OCI-LY3 (cell line): ENCODE data around the gene MUSK.

Experiments used
- H2AFZ ChIP-seq: fragments of 200-600, 300-600 bp; shearing (Covaris generic); 2 replicates; pipeline ENCODE4 v1.6.0; 2014; ENCODE audit warnings: antibody characterized with exemption, low read depth, low read length
- H3K27ac ChIP-seq: fragments of 200-600, 300-600 bp; sonication (generic); 2 replicates; pipeline ENCODE4 v1.5.1; 2014; ENCODE audit warnings: mild to moderate bottlenecking, low read length, moderate library complexity, mixed read lengths
- H3K27me3 ChIP-seq: fragments of 200-600, 300-600 bp; sonication (generic); 2 replicates; pipeline ENCODE4 v1.6.1; 2014; ENCODE audit warnings: low read depth, low read length, mixed read lengths
- H3K36me3 ChIP-seq: fragments of 200-600, 300-600 bp; sonication (generic); replicated peaks from 2 replicates; pipeline ENCODE3; 2014; ENCODE audit warnings: low read depth, low read length, mixed read lengths
- H3K4me1 ChIP-seq: fragments of 300-600, 200-600 bp; sonication (generic); 2 replicates; pipeline ENCODE4 v1.6.1; 2014; ENCODE audit warnings: low read length, mixed read lengths
- H3K4me2 ChIP-seq: fragments of 200-600, 300-600 bp; sonication (generic); 2 replicates; pipeline ENCODE4 v1.6.1; 2014; ENCODE audit warnings: low read length, mixed read lengths
- H3K4me3 ChIP-seq: fragments of 300-600, 200-600 bp; sonication (generic); 2 replicates; pipeline ENCODE4 v1.5.1; 2014; ENCODE audit warnings: antibody characterized with exemption, mild to moderate bottlenecking, low read length, moderate library complexity
- H3K79me2 ChIP-seq: fragments of 300-600, 200-600 bp; shearing (Covaris generic); 2 replicates; pipeline ENCODE4 v1.6.1; 2014; ENCODE audit warnings: mild to moderate bottlenecking, low read length, mixed read lengths
- H3K9ac ChIP-seq: fragments of 300-600, 200-600 bp; shearing (Covaris generic); 2 replicates; pipeline ENCODE4 v1.6.0; 2014; ENCODE audit warnings: mild to moderate bottlenecking, low read length, moderate library complexity
- H3K9me3 ChIP-seq: fragments of 200-600, 300-600 bp; shearing (Covaris generic); 2 replicates; pipeline ENCODE4 v1.6.1; 2014; ENCODE audit warnings: low read length, mixed read lengths; ENCODE audit not compliant: insufficient read depth
- H4K20me1 ChIP-seq: fragments of 200-600, 300-600 bp; sonication (generic); 2 replicates; pipeline ENCODE4 v1.6.1; 2016; ENCODE audit warnings: low read length, mixed read lengths; ENCODE audit not compliant: insufficient read depth
- CTCF ChIP-seq: fragments of 200-600, 300-600 bp; sonication (generic); IDR thresholded peaks from 2 replicates; pipeline ENCODE4 v1.5.1; 2014; ENCODE audit warnings: antibody characterized with exemption, low read length, low read depth
- EZH2phosphoT487 ChIP-seq: fragments of 200-600 bp; shearing (Covaris generic); IDR thresholded peaks from 2 replicates; pipeline ENCODE4 v1.6.1; 2018; ENCODE audit warnings: antibody characterized with exemption, mixed run types, low read depth

Gene MUSK

GRCh38 chr9:110668570-110669167 lies at the start of gene MUSK:
Gene MUSK, plus strand, starts transcription at chr9:110668791. Its CDS starts 114 bp downstream, at chr9:110668905.
- Histone ChIP-seq H3K9me3 (no peaks in the 10 kb centered on the region), H3K4me3 (no peak within 1 kb of the TSS), H3K27ac (no peak within 1 kb of the TSS), H3K4me2 (no peak within 1 kb of the TSS), H3K79me2 (no peaks in the 10 kb centered on the region), H3K36me3 (no peaks in the 10 kb centered on the region), H3K9ac (no peak within 1 kb of the TSS), H4K20me1 (no peaks in the 10 kb centered on the region), H3K4me1 (no peaks in the 10 kb centered on the region), H2AFZ (no peak within 1 kb of the TSS), H3K27me3 (no peaks in the 10 kb centered on the region)
- TF ChIP-seq CTCF: no peak
- TF ChIP-seq EZH2phosphoT487: no peak

- TF ChIP-seq CTCF (no peak), EZH2phosphoT487 (no peak)
- Histone ChIP-seq H3K79me2 (no peaks in the 10 kb centered on the region), H3K4me2 (no peak overlapping the region), H3K9ac (no peak overlapping the region), H3K36me3 (no peaks in the 10 kb centered on the region), H3K27me3 (no peaks in the 10 kb centered on the region), H4K20me1 (no peaks in the 10 kb centered on the region), H3K9me3 (no peaks in the 10 kb centered on the region), H2AFZ (no peak overlapping the region), H3K4me3 (no peak overlapping the region), H3K4me1 (peaks cover 23% of the 10 kb centered on the region), H3K27ac (no peak overlapping the region)
Measured at GRCh38 chr9:110619831-110620230, 48.8 kb upstream of the MUSK start.

GRCh38 chr9:110620726-110621125 lies 47.9 kb upstream of the MUSK start:
- no peaks in the 10 kb centered on the region for H3K36me3 ChIP-seq
- H3K27ac ChIP-seq: no peak overlapping the region
- no peaks in the 10 kb centered on the region for H3K9me3 ChIP-seq
- H3K4me2 ChIP-seq: no peak overlapping the region
- no peaks in the 10 kb centered on the region for H4K20me1 ChIP-seq
- H2AFZ ChIP-seq: no peak overlapping the region
- H3K27me3 ChIP-seq: no peaks in the 10 kb centered on the region
- no peak overlapping the region for H3K9ac ChIP-seq
- no peak for TF ChIP-seq CTCF
- TF ChIP-seq EZH2phosphoT487: no peak
- peaks cover 18% of the 10 kb centered on the region for H3K4me1 ChIP-seq
- no peaks in the 10 kb centered on the region for H3K79me2 ChIP-seq
- no peak overlapping the region for H3K4me3 ChIP-seq

DNA sequence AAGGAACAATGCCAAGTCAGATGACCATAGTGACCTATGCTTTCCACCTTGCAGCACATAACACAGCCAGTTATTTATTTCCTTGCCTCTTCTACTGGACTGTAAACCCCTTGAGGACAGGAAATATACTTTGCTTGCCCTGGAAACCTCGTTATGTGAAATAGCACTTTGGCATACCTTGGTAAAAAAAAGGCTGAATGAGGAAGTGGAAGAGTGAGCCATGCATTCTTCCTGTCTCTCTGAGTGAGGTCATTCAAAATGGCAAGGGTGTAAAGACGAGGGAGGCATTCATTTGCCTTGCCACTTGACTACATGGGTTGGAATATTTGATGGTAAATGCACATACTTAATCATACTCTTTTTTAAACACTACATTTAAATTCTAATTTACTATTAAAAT lies 46.2 kb upstream of the MUSK start:
- Histone ChIP-seq H4K20me1 (no peaks in the 10 kb centered on the region), H3K9me3 (no peaks in the 10 kb centered on the region), H3K36me3 (no peaks in the 10 kb centered on the region), H3K4me1 (peaks cover 31% of the 10 kb centered on the region), H3K27ac (no peak overlapping the region), H3K4me3 (no peak overlapping the region), H2AFZ (no peak overlapping the region), H3K4me2 (no peak overlapping the region), H3K27me3 (no peaks in the 10 kb centered on the region), H3K9ac (no peak overlapping the region), H3K79me2 (no peaks in the 10 kb centered on the region)
- TF ChIP-seq CTCF (no peak), EZH2phosphoT487 (no peak)
